SKM-1 (cell line): Measurements from ENCODE around the gene RPIA.
A peak's percentile ranks its signal among the peaks of the same experiment; 100 is the strongest.
"Not testable (repeated sequence)": the region's sequence is repeated elsewhere in the genome, so short reads cannot be mapped to it uniquely, and the experiment has no call there.

ENCODE experiments used
- DNase-seq: peaks from one replicate; lab custom pipeline; 2025; ENCODE audit not compliant: unreplicated experiment; lab: John Stamatoyannopoulos, UW

RPIA gene

GRCh38 chr2:88729061-88729745, 37.7 kb downstream of the RPIA start:
- peak; percentile 59 for DNase-seq

GRCh38 chr2:88733155-88733902, 41.9 kb downstream of the RPIA start:
- DNase-seq = no peak

GRCh38 chr2:88735133-88735532, 43.7 kb downstream of the RPIA start:
- DNase-seq = no peak

GRCh38 chr2:88735853-88736252, 44.4 kb downstream of the RPIA start:
- DNase-seq = no peak

GRCh38 chr2:88736437-88736836, 45.0 kb downstream of the RPIA start:
- DNase-seq = no peak

- DNase-seq = no peak
These were observed 45.9 kb downstream of the RPIA start for GRCh38 chr2:88737385-88737784.

- DNase-seq = no peak
These were observed 46.8 kb downstream of the RPIA start for GRCh38 chr2:88738271-88738670.

- peak; percentile 75 for DNase-seq
These were observed 48.6 kb downstream of the RPIA start for GRCh38 chr2:88739985-88740600.

- DNase-seq = no peak
These were observed 55.5 kb downstream of the RPIA start for GRCh38 chr2:88746929-88747490.

GRCh38 chr2:88747990-88748389, 56.5 kb downstream of the RPIA start:
- no peak for DNase-seq

- no peak for DNase-seq
These were observed 60.3 kb downstream of the RPIA start for GRCh38 chr2:88751768-88752167.

- no peak for DNase-seq
These were observed 62.5 kb downstream of the RPIA start for GRCh38 chr2:88753833-88754584.

- no peak for DNase-seq
These were observed 63.3 kb downstream of the RPIA start for GRCh38 chr2:88754585-88755320.

- DNase-seq = no peak
These were observed 64.4 kb downstream of the RPIA start for GRCh38 chr2:88755836-88756235.

GRCh38 chr2:88757025-88757424, 65.6 kb downstream of the RPIA start:
- no peak for DNase-seq

GRCh38 chr2:88758702-88759101, 67.2 kb downstream of the RPIA start:
- not testable (repeated sequence) for DNase-seq

GRCh38 chr2:88760819-88761598, 69.5 kb downstream of the RPIA start:
- no peak for DNase-seq

- no peak for DNase-seq
These were observed 72.8 kb downstream of the RPIA start for GRCh38 chr2:88764141-88764849.

- DNase-seq = no peak
These were observed 73.3 kb downstream of the RPIA start for GRCh38 chr2:88764850-88765153.
